ENCODE measurements around the gene ATP8A1. TPM values are rescaled to one million over a fixed set of nuclear protein-coding genes. Genes with fewer than 3 reads are reported as not detected.

Gene ATP8A1
- total and polyA plus RNA-seq, 2 donors from 2014 or later = 4.6 to 27.4 TPM

DNA sequence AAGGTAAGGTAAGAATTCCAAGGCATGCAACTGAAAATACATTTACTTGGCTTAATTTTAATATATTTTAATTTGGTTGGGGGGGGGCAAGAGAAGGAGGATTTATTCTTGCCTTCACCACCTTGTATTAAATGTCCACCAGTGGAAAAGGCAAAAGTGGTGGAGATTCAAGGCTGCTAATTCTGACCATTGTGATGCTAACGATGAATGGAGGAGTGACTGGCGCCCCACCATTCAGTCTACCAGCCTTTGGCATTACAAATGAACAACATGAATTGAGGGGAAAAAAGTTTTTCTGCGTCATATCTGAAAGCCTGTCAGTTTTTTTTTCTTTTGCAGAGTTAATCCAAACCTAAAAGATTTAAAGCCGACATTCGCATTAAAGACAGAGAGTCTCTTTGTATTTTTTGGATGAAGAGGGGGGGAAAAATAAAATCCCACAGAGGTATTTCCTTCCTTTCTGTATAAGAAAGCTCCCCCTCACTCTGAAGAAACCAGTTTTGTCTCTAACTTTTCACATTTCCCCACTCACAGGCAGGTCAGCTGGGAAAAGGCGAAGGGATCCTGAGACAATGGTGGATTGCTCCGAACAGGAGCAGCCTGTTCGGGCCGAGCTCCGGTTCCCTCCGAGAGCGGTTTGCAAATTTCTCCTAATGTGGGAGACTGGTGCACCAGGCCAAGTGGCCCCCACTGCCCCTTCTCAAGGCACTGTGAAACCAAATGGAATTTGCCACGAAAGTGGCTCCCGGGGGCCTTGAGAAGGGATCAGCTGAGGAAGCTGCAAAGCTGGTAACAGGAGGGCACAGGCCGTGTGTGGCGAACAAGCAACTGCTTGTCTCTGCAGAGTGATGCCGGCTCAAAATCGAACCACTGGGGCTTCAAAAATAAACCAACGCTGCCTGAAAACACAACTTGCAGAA lies 231.5 kb downstream of the ATP8A1 start:
- Histone ChIP-seq H3K27ac (ENCODE audit: low read depth in 2 of 2, low read length in 2 of 2) (no peak overlapping the region), H3K9me3 (ENCODE audit: control insufficient read depth in 2 of 3, insufficient read depth in 1 of 3, low read length in 3 of 3) (no peaks in the 10 kb centered on the region), H3K36me3 (ENCODE audit: control insufficient read depth in 2 of 3, insufficient read depth in 3 of 3, low read length in 3 of 3) (peaks cover 0 to 4% (median 0%) of the 10 kb centered on the region in 3 donors), H3K9ac (ENCODE audit: low read length in 3 of 3) (no peak overlapping the region), H3K27me3 (ENCODE audit: control insufficient read depth, insufficient read depth, low read length) (no peaks in the 10 kb centered on the region), H3K4me3 (ENCODE audit: low read length in 3 of 3) (no peak overlapping the region), H3K4me1 (ENCODE audit: control insufficient read depth in 2 of 3, insufficient read depth in 2 of 3, low read depth in 1 of 3, low read length in 3 of 3) (no peaks in the 10 kb centered on the region)
- FAIRE-seq (no peak), DNase-seq (no peak)
- TF ChIP-seq CTCF (IDR thresholded peaks at IDR 0.05; ENCODE audit: borderline replicate concordance, extremely low read depth, insufficient read depth) = no peak
- intact Hi-C loops (cut with DNase I) = no loop called here

GRCh38 chr4:42420140-42420539 lies 236.8 kb downstream of the ATP8A1 start:
- FAIRE-seq = no peak
- intact Hi-C loops (cut with DNase I) = no loop called here

DNA sequence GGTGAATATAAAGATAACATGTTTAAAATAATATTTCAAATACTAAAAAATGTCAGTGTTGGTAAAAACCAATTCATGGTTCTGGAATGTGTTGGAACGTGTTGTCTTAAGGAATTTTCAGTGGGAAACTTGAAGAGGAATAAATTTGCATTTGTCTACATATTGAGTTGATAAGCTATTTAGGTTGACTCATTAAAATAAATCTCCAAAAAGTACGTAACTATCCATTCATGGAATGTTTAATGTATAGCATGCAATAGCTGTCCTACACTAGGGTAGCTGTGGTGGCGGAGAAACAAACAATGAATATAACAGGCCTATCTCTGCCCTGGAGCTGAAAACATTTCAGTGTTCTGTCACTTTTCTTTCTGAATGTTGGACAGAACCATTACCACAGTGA lies 239.4 kb downstream of the ATP8A1 start:
- Histone ChIP-seq H3K4me1 (ENCODE audit: control insufficient read depth in 2 of 3, insufficient read depth in 2 of 3, low read depth in 1 of 3, low read length in 3 of 3) (peaks cover 0 to 4% (median 0%) of the 10 kb centered on the region in 3 donors), H3K36me3 (ENCODE audit: control insufficient read depth in 2 of 3, insufficient read depth in 3 of 3, low read length in 3 of 3) (peaks cover 0 to 2% (median 0%) of the 10 kb centered on the region in 3 donors), H3K4me3 (ENCODE audit: low read length in 3 of 3) (no peak overlapping the region), H3K9ac (ENCODE audit: low read length in 3 of 3) (no peak overlapping the region), H3K27me3 (ENCODE audit: control insufficient read depth, insufficient read depth, low read length) (no peaks in the 10 kb centered on the region), H3K9me3 (ENCODE audit: control insufficient read depth in 2 of 3, insufficient read depth in 1 of 3, low read length in 3 of 3) (no peaks in the 10 kb centered on the region), H3K27ac (ENCODE audit: low read depth in 2 of 2, low read length in 2 of 2) (no peak overlapping the region)
- intact Hi-C loops (cut with DNase I) = no loop called here
- FAIRE-seq (no peak), DNase-seq (no peak)
- no peak for TF ChIP-seq CTCF (IDR thresholded peaks at IDR 0.05; ENCODE audit: borderline replicate concordance, extremely low read depth, insufficient read depth)

More at GRCh38 chr4:42420140-42420539, 236.8 kb downstream of the ATP8A1 start:
- Histone ChIP-seq H3K4me1 (ENCODE audit: control insufficient read depth in 2 of 3, insufficient read depth in 2 of 3, low read depth in 1 of 3, low read length in 3 of 3) (no peaks in the 10 kb centered on the region), H3K9ac (ENCODE audit: low read length in 3 of 3) (no peak overlapping the region), H3K27me3 (ENCODE audit: control insufficient read depth, insufficient read depth, low read length) (no peaks in the 10 kb centered on the region), H3K36me3 (ENCODE audit: control insufficient read depth in 2 of 3, insufficient read depth in 3 of 3, low read length in 3 of 3) (peaks cover 0 to 2% (median 0%) of the 10 kb centered on the region in 3 donors), H3K4me3 (ENCODE audit: low read length in 3 of 3) (no peak overlapping the region), H3K27ac (ENCODE audit: low read depth in 2 of 2, low read length in 2 of 2) (no peak overlapping the region), H3K9me3 (ENCODE audit: control insufficient read depth in 2 of 3, insufficient read depth in 1 of 3, low read length in 3 of 3) (no peaks in the 10 kb centered on the region)
- peak in 1 of 5 donors; percentile 54 for DNase-seq
- TF ChIP-seq CTCF (IDR thresholded peaks at IDR 0.05; ENCODE audit: borderline replicate concordance, extremely low read depth, insufficient read depth) = no peak
